Stomach (tissue), 4 donors: ENCODE data around the gene LRRC8B.

Source experiments
- CTCF ChIP-seq, 7 experiments: fragments of 450-650 bp in 4 of 7; fragments of 200-600 bp in 3 of 7; sonication (generic) in 3 of 7; IDR thresholded peaks; one replicate each; pipeline ENCODE4 v1.5.1; 2016 to 2019; ENCODE audit warnings: antibody characterized with exemption in 7 of 7, control low read depth in 2 of 7, mild to moderate bottlenecking in 1 of 7
- EP300 ChIP-seq: sonication (generic); formaldehyde crosslinking; IDR thresholded peaks from one replicate; pipeline ENCODE4 v1.6.1; 2017; ENCODE audit warnings: antibody characterized with exemption
- POLR2A ChIP-seq, 4 donors: fragments of 450-650 bp; IDR thresholded peaks; one replicate each; pipeline ENCODE4 v1.6.1; 2016; ENCODE audit warnings: antibody characterized with exemption in 4 of 4, control low read depth in 2 of 4, mild to moderate bottlenecking in 1 of 4, moderate library complexity in 1 of 4
- POLR2AphosphoS5 ChIP-seq, 3 donors: sonication (generic); formaldehyde crosslinking; IDR thresholded peaks; one replicate each; pipeline ENCODE4 v1.6.1; 2016; ENCODE audit warnings: antibody characterized with exemption in 3 of 3

DNA sequence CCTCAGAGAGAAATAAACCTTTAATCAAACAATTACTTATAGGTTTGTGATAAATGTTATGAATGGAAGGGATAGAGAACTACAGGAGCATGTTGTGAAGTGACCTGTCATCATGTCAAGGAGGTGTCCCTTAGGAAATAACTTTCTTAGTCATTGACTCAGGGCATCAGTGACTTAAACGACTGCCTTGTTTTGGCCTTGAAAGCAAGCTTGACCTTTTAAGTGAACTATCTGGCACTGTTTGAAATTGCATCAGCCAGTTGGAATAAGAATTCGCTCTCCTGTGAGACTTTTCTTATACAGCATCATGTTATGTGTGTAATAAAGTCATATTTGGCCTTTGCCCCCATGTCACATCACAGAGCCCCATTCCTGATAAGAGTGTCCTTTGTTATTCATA is 30.9 kb downstream of the LRRC8B start:
- TF ChIP-seq CTCF (IDR thresholded peaks at IDR 0.05): no peak
- TF ChIP-seq POLR2AphosphoS5 (IDR thresholded peaks at IDR 0.05): no peak
- TF ChIP-seq POLR2A (IDR thresholded peaks at IDR 0.05): no peak
- no peak for TF ChIP-seq EP300
